SK-N-SH (cell line): ENCODE results near the gene CCDC50. TPM values are rescaled to one million over a fixed set of nuclear protein-coding genes. Genes with fewer than 3 reads are reported as not detected.

ENCODE experiments used
- CTCF ChIA-PET: fragments of 300-600, 350-600 bp; formaldehyde crosslinking; extraction: SDS; loops from one replicate; lab custom pipeline; 2021; lab: Yijun Ruan, JAX
- POLR2A ChIA-PET: fragments of 350-600 bp; sonication (Branson Sonifier 250); formaldehyde crosslinking; extraction: SDS; loops from one replicate; lab custom pipeline; 2020; ENCODE audit warnings: antibody characterized with exemption, inconsistent platforms; lab: Yijun Ruan, JAX
- DNase-seq: peaks from one replicate; pipeline ENCODE4 v3.0.0; 2012
- H2AFZ ChIP-seq: fragments of 200-600 bp; sonication (generic); 2 replicates; pipeline ENCODE4 v1.8.1; 2016; ENCODE audit warnings: antibody characterized with exemption, mild to moderate bottlenecking, low read depth
- H3F3A ChIP-seq: fragments of 200-600 bp; sonication (generic); replicated peaks from 2 replicates; pipeline ENCODE3; 2016; ENCODE audit warnings: antibody characterized with exemption, mild to moderate bottlenecking; ENCODE audit not compliant: insufficient read depth
- H3K27ac ChIP-seq, 2 experiments: fragments of 200-500 bp in 1 of 2; fragments of 200-600 bp in 1 of 2; sonication (Bioruptor generic) in 1 of 2; sonication (generic), shearing (Covaris generic) in 1 of 2; 2 replicates each; pipeline versions ENCODE4 v1.5.1 to v1.6.1; 2014 to 2016; ENCODE audit warnings: low read depth in 2 of 2, inconsistent platforms in 1 of 2, low read length in 1 of 2, mild to moderate bottlenecking in 1 of 2, mixed read lengths in 1 of 2
- H3K27me3 ChIP-seq: fragments of 200-600 bp; sonication (generic), shearing (Covaris generic); 2 replicates; pipeline ENCODE4 v1.6.1; 2016; ENCODE audit warnings: mixed run types; ENCODE audit not compliant: insufficient read depth
- H3K36me3 ChIP-seq, 2 experiments: fragments of 200-500 bp in 1 of 2; fragments of 200-600 bp in 1 of 2; sonication (Bioruptor generic) in 1 of 2; sonication (generic) in 1 of 2; replicated peaks in 1 of 2; 2 replicates each; pipeline versions ENCODE3 to v1.5.1; 2014 to 2016; ENCODE audit warnings: low read length in 1 of 2, mild to moderate bottlenecking in 1 of 2; ENCODE audit not compliant: insufficient read depth in 2 of 2, control insufficient read depth in 1 of 2
- H3K4me1 ChIP-seq, 2 experiments: fragments of 200-500 bp in 1 of 2; fragments of 200-600 bp in 1 of 2; sonication (Bioruptor generic) in 1 of 2; sonication (generic), shearing (Covaris generic) in 1 of 2; 2 replicates each; pipeline versions ENCODE4 v1.5.1 to v1.6.1; 2014 to 2016; ENCODE audit warnings: low read depth in 1 of 2, low read length in 1 of 2, mixed run types in 1 of 2; ENCODE audit not compliant: insufficient read depth in 2 of 2, control insufficient read depth in 1 of 2
- H3K4me2 ChIP-seq: fragments of 200-600 bp; sonication (generic), shearing (Covaris generic); 2 replicates; pipeline ENCODE4 v1.6.1; 2017; ENCODE audit warnings: mixed run types
- H3K4me3 ChIP-seq, 2 experiments: fragments of 200-500 bp in 1 of 2; fragments of 200-600 bp in 1 of 2; sonication (Bioruptor generic) in 1 of 2; sonication (generic), shearing (Covaris generic) in 1 of 2; 2 replicates each; pipeline versions ENCODE4 v1.5.1 to v1.8.1; 2014 to 2016; ENCODE audit warnings: low read depth in 2 of 2, inconsistent platforms in 1 of 2, low read length in 1 of 2, mild to moderate bottlenecking in 1 of 2, mixed read lengths in 1 of 2, moderate library complexity in 1 of 2
- H3K79me2 ChIP-seq: fragments of 200-600 bp; sonication (generic); 2 replicates; pipeline ENCODE4 v1.8.1; 2017; ENCODE audit warnings: mild to moderate bottlenecking; ENCODE audit not compliant: insufficient read depth
- H3K9ac ChIP-seq: fragments of 200-600 bp; sonication (generic); 2 replicates; pipeline ENCODE4 v1.6.1; 2017; ENCODE audit warnings: mixed run types
- H3K9me2 ChIP-seq: fragments of 200-600 bp; sonication (generic); 2 replicates; pipeline ENCODE4 v1.6.1; 2017; ENCODE audit warnings: mixed run types
- H3K9me3 ChIP-seq: fragments of 200-600 bp; sonication (generic); 2 replicates; pipeline ENCODE4 v1.6.1; 2017; ENCODE audit warnings: mixed run types, mild to moderate bottlenecking, moderate library complexity
- H4K20me1 ChIP-seq: fragments of 200-600 bp; sonication (generic); 2 replicates; pipeline ENCODE4 v1.6.1; 2017; ENCODE audit warnings: mild to moderate bottlenecking, mixed run types; ENCODE audit not compliant: insufficient read depth
- CHD2 ChIP-seq: fragments of 150-350 bp; IDR thresholded peaks from 2 replicates; pipeline ENCODE4 v1.6.1; 2018; ENCODE audit warnings: low read length; ENCODE audit not compliant: partially characterized antibody
- ELF1 ChIP-seq: IDR thresholded peaks from 2 replicates; pipeline ENCODE4 v1.4.0; 2012
- EP300 ChIP-seq, 2 experiments: IDR thresholded peaks; 2 replicates each; pipeline versions ENCODE4 v1.4.0 to v1.6.1; 2012; ENCODE audit warnings: borderline replicate concordance in 1 of 2, low read depth in 1 of 2, low read length in 1 of 2
- EZH2phosphoT487 ChIP-seq: fragments of 200-600 bp; sonication (generic); IDR thresholded peaks from 2 replicates; pipeline ENCODE4 v1.6.1; 2017; ENCODE audit warnings: low read depth, mixed run types, mild to moderate bottlenecking, antibody characterized with exemption, moderate library complexity, borderline replicate concordance
- FOSL2 ChIP-seq: IDR thresholded peaks from 2 replicates; pipeline ENCODE4 v1.4.0; 2012; ENCODE audit warnings: low read depth, mild to moderate bottlenecking, moderate library complexity, borderline replicate concordance
- FOXJ3 ChIP-seq: sonication (generic); formaldehyde crosslinking; IDR thresholded peaks from 2 replicates; pipeline ENCODE4 v1.5.1; 2020; ENCODE audit warnings: mild to moderate bottlenecking, missing genetic modification reagents
- GATA2 ChIP-seq: sonication (generic); formaldehyde crosslinking; IDR thresholded peaks from 2 replicates; pipeline ENCODE4 v1.5.0; 2020; ENCODE audit warnings: mild to moderate bottlenecking, missing genetic modification reagents
- JUND ChIP-seq: IDR thresholded peaks from 2 replicates; pipeline ENCODE4 v1.4.0; 2012
- MEF2A ChIP-seq: IDR thresholded peaks from 2 replicates; pipeline ENCODE4 v1.4.0; 2012; ENCODE audit warnings: low read depth, borderline replicate concordance
- MXI1 ChIP-seq: IDR thresholded peaks from 2 replicates; pipeline ENCODE4 v1.6.1; 2012; ENCODE audit warnings: mild to moderate bottlenecking, low read depth, low read length, improper control_type of control experiment
- POLR2AphosphoS5 ChIP-seq: IDR thresholded peaks from 2 replicates; pipeline ENCODE4 v1.6.1; 2012; ENCODE audit warnings: low read depth, low read length
- RCOR1 ChIP-seq: fragments of 150-350 bp; IDR thresholded peaks from 2 replicates; pipeline ENCODE4 v1.6.1; 2017; ENCODE audit warnings: antibody characterized with exemption, low read length
- RFX5 ChIP-seq: IDR thresholded peaks from 2 replicates; pipeline ENCODE4 v1.6.1; 2012; ENCODE audit warnings: mild to moderate bottlenecking, improper control_type of control experiment, low read length
- RXRA ChIP-seq: IDR thresholded peaks from 2 replicates; pipeline ENCODE4 v1.4.0; 2012; ENCODE audit warnings: low read depth, mild to moderate bottlenecking, borderline replicate concordance
- SIN3A ChIP-seq: IDR thresholded peaks from 2 replicates; pipeline ENCODE4 v1.6.1; 2012; ENCODE audit warnings: low read depth, mild to moderate bottlenecking, low read length, moderate library complexity, borderline replicate concordance
- SMC3 ChIP-seq: IDR thresholded peaks from 2 replicates; pipeline ENCODE4 v1.6.1; 2012; ENCODE audit warnings: low read depth, low read length, improper control_type of control experiment
- YY1 ChIP-seq: IDR thresholded peaks from 2 replicates; pipeline ENCODE4 v1.4.0; 2012; ENCODE audit warnings: low read depth, mild to moderate bottlenecking
- WGBS: methylation state at CpG from one replicate; pipeline ENCODE4 v1.1.6; 2017; ENCODE audit warnings: low lambda C conversion rate; 5-methylcytosine and 5-hydroxymethylcytosine counted together
- polyA plus RNA-seq, 3 experiments: library from polyadenylated mRNA; depleted of rRNA; stranded (reverse); fragments of >200 nt; gene quantifications; 2 replicates each; pipeline ENCODE4 v1.2.3, GENCODE V29; 2012
- TF ChIP-seq, protein P1 (sequence below): fragments of 150-350 bp; IDR thresholded peaks from 2 replicates; pipeline ENCODE4 v1.6.1; 2016; ENCODE audit warnings: mild to moderate bottlenecking, low read depth, low read length
- TF ChIP-seq, protein P2 (sequence below): IDR thresholded peaks from 2 replicates; pipeline ENCODE4 v1.4.0; 2012; ENCODE audit warnings: low read depth, borderline replicate concordance
- TF ChIP-seq, protein P3 (sequence below): IDR thresholded peaks from 2 replicates; pipeline ENCODE4 v1.4.0; 2012; ENCODE audit warnings: low read depth, borderline replicate concordance
- TF ChIP-seq, protein P4 (sequence below): IDR thresholded peaks from 2 replicates; pipeline ENCODE4 v1.4.0; 2012; ENCODE audit warnings: low read depth

The CCDC50 gene
- polyA plus RNA-seq, 1 of the 3 experiments (the other 2 are of a cell fraction) = 21.9 TPM

DNA sequence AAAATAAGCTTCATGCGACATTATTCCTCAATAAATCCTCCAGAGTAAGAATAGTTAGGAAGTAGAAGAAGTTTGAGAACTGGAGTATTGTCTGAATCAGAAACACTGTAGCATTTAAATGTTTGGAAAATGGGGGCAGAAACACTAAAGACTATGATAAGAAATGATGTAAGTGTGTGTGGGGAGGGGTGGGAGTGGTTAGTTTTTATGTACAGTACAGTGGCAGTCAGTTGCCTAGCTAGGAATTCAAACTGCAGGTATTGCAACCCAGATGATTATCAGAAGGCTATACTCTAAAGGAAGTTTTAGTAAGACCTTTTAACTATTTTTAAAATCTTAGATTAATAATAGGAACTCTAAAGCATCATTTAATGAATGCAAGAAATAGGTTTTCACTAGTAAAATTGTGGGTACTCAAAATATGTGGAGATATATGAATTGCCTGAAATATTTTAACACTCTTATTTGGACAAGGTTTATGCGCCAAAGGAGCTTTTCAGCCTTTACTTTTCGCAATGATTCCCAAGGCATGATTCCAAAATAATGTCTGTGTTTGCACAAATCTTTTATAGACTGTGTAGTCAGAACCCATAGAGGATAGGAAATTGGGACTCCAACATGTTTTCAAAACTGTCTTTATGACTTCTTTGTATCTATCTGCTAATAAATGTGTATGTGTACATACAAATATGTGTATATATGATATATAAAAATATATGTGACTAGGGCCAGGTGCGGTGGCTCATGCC, 8.0 kb upstream of the CCDC50 start:
- H3F3A ChIP-seq = no peaks in the 10 kb centered on the region
- H3K9me3 ChIP-seq = no peaks in the 10 kb centered on the region
- TF ChIP-seq GATA2 (no peak), POLR2AphosphoS5 (no peak), RXRA (no peak), RFX5 (no peak), EZH2phosphoT487 (no peak), MEF2A (no peak), ELF1 (no peak)
- TF ChIP-seq, protein P1, sequence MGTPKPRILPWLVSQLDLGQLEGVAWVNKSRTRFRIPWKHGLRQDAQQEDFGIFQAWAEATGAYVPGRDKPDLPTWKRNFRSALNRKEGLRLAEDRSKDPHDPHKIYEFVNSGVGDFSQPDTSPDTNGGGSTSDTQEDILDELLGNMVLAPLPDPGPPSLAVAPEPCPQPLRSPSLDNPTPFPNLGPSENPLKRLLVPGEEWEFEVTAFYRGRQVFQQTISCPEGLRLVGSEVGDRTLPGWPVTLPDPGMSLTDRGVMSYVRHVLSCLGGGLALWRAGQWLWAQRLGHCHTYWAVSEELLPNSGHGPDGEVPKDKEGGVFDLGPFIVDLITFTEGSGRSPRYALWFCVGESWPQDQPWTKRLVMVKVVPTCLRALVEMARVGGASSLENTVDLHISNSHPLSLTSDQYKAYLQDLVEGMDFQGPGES = no peak
- TF ChIP-seq, protein P2, sequence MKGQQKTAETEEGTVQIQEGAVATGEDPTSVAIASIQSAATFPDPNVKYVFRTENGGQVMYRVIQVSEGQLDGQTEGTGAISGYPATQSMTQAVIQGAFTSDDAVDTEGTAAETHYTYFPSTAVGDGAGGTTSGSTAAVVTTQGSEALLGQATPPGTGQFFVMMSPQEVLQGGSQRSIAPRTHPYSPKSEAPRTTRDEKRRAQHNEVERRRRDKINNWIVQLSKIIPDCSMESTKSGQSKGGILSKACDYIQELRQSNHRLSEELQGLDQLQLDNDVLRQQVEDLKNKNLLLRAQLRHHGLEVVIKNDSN = no peak
- ChIA-PET CTCF (no interaction called here), POLR2A (no interaction called here)
- H3K9ac ChIP-seq = no peak overlapping the region
- H3K36me3 ChIP-seq = no peaks in the 10 kb centered on the region
- H3K27me3 ChIP-seq = no peaks in the 10 kb centered on the region
- H4K20me1 ChIP-seq = no peaks in the 10 kb centered on the region
- 89% methylated on average over 4 of the region's 4 CpGs for WGBS
- no peak overlapping the region for H3K4me2 ChIP-seq
- H2AFZ ChIP-seq = no peak overlapping the region
- H3K9me2 ChIP-seq = no peaks in the 10 kb centered on the region
- H3K4me1 ChIP-seq = no peaks in the 10 kb centered on the region
- DNase-seq = no peak
- no peak overlapping the region for H3K4me3 ChIP-seq
- H3K27ac ChIP-seq = no peak overlapping the region
- H3K79me2 ChIP-seq = no peaks in the 10 kb centered on the region

DNA sequence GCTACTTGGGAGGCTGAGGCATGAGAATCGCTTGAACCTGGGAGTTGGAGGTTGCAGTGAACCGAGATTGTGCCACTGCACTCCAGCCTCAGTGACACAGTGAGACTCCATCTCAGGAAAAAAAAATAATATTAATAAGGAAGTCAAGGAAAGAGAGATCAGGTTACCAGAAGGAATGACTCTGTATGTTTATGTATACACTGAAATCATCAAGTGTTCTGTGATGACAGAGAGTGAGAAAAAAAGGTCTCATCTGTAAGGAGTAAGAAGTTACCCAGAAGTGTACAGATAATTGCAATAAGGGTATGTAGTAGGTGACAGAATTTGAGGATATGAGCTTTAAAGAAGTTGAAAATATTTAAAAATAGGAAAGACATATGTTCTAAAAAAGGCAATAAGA, 4.3 kb upstream of the CCDC50 start:
- POLR2A ChIA-PET = no interaction called here
- H3K9me2 ChIP-seq = no peaks in the 10 kb centered on the region
- H3K27ac ChIP-seq = no peak overlapping the region
- no peak overlapping the region for H3K4me3 ChIP-seq
- no peak overlapping the region for H3K4me2 ChIP-seq
- no peaks in the 10 kb centered on the region for H3K27me3 ChIP-seq
- peaks cover 5 to 6% of the 10 kb centered on the region in 2 experiments; a peak in 2 of 4 replicates for H3K4me1 ChIP-seq
- no peak for DNase-seq
- no peaks in the 10 kb centered on the region for H3K9me3 ChIP-seq
- H3K9ac ChIP-seq = no peak overlapping the region
- no peaks in the 10 kb centered on the region for H3K36me3 ChIP-seq
- CTCF ChIA-PET = interaction anchor here (0.9 kb wide), 1 partner anchor 25 kb away, joined by 3 read pairs; no protein-coding TSS in a partner anchor
- H2AFZ ChIP-seq = no peak overlapping the region
- peaks cover under 1% of the 10 kb centered on the region for H3F3A ChIP-seq
- H4K20me1 ChIP-seq = no peaks in the 10 kb centered on the region
- TF ChIP-seq FOSL2 (no peak), POLR2AphosphoS5 (no peak), SIN3A (no peak), MXI1 (no peak), RCOR1 (no peak), RFX5 (no peak), SMC3 (no peak), EZH2phosphoT487 (no peak), EP300 (IDR thresholded peaks at IDR 0.05; ENCODE audit: borderline replicate concordance in 1 of 2, low read depth in 1 of 2, low read length in 1 of 2) (no peak), FOXJ3 (CRISPR knock-in tag) (no peak), YY1 (no peak), CHD2 (no peak), JUND (no peak)
- TF ChIP-seq, protein P3, sequence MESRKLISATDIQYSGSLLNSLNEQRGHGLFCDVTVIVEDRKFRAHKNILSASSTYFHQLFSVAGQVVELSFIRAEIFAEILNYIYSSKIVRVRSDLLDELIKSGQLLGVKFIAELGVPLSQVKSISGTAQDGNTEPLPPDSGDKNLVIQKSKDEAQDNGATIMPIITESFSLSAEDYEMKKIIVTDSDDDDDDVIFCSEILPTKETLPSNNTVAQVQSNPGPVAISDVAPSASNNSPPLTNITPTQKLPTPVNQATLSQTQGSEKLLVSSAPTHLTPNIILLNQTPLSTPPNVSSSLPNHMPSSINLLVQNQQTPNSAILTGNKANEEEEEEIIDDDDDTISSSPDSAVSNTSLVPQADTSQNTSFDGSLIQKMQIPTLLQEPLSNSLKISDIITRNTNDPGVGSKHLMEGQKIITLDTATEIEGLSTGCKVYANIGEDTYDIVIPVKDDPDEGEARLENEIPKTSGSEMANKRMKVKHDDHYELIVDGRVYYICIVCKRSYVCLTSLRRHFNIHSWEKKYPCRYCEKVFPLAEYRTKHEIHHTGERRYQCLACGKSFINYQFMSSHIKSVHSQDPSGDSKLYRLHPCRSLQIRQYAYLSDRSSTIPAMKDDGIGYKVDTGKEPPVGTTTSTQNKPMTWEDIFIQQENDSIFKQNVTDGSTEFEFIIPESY = no peak
- TF ChIP-seq, protein P4, sequence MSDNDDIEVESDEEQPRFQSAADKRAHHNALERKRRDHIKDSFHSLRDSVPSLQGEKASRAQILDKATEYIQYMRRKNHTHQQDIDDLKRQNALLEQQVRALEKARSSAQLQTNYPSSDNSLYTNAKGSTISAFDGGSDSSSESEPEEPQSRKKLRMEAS = no peak
- TF ChIP-seq, protein P1 = no peak
- TF ChIP-seq, all 33 proteins: peak for 0
- H3K79me2 ChIP-seq = peaks cover 8% of the 10 kb centered on the region; the same call in 1 of the 2 replicates
- 63% methylated on average over 2 of the region's 2 CpGs for WGBS
